Esophagus muscularis mucosa (tissue), 4 donors: Measurements from ENCODE around the gene BID. TPM values are rescaled to one million over a fixed set of nuclear protein-coding genes. Genes with fewer than 3 reads are reported as not detected.

ENCODE experiments used
- DNase-seq: peaks from one replicate; pipeline ENCODE4 v3.0.0-alpha.2; 2017; ENCODE audit errors: extremely low spot score
- H3K27ac ChIP-seq, 4 donors: fragments of 200-600 bp; sonication (generic); replicated peaks in 1 of 4; 1 replicate in 3 of 4; 2 replicates in 1 of 4; pipeline ENCODE4 v1.5.1; 2016 to 2019; ENCODE audit warnings: mild to moderate bottlenecking in 1 of 4
- H3K27me3 ChIP-seq, 4 donors: fragments of 200-600 bp; sonication (generic); one replicate each; pipeline versions ENCODE4 v1.5.1 to v1.6.0; 2016 to 2019
- H3K36me3 ChIP-seq, 4 donors: fragments of 200-600 bp; sonication (generic); one replicate each; pipeline ENCODE4 v1.5.1; 2016 to 2019
- H3K4me1 ChIP-seq, 4 donors: fragments of 200-600 bp; sonication (generic); one replicate each; pipeline ENCODE4 v1.5.1; 2016 to 2019
- H3K4me3 ChIP-seq, 4 donors: fragments of 200-600 bp; sonication (generic); 1 replicate in 2 of 4; 2 replicates in 2 of 4; pipeline ENCODE4 v1.5.1; 2016 to 2019; ENCODE audit warnings: mild to moderate bottlenecking in 4 of 4, moderate library complexity in 1 of 4
- H3K9me3 ChIP-seq, 4 donors: fragments of 200-600 bp; sonication (generic); 1 replicate in 3 of 4; 2 replicates in 1 of 4; pipeline ENCODE4 v1.5.1; 2016 to 2019
- EP300 ChIP-seq: sonication (generic); formaldehyde crosslinking; IDR thresholded peaks from one replicate; pipeline ENCODE4 v1.6.1; 2017; ENCODE audit warnings: antibody characterized with exemption
- POLR2A ChIP-seq: fragments of 450-650 bp; IDR thresholded peaks from one replicate; pipeline ENCODE4 v1.6.1; 2017; ENCODE audit warnings: antibody characterized with exemption, moderate library complexity, mild to moderate bottlenecking, low read depth
- POLR2AphosphoS5 ChIP-seq, 2 donors: sonication (generic); formaldehyde crosslinking; IDR thresholded peaks; one replicate each; pipeline ENCODE4 v1.6.1; 2017; ENCODE audit warnings: antibody characterized with exemption in 2 of 2
- WGBS: methylation state at CpG from one replicate; pipeline ENCODE4 v1.1.5; 2018; 5-methylcytosine and 5-hydroxymethylcytosine counted together
- intact Hi-C: fragments of 100-400 bp; cut with DNase I; formaldehyde crosslinking; loops from one replicate; pipeline ENCODE4 v1.15.1; 2023
- total RNA-seq, 4 donors: library from RNA; depleted of rRNA; stranded (reverse); fragments of >200 nt; gene quantifications; one replicate each; pipeline versions ENCODE4 v1.1.0 to v1.2.1, GENCODE V29; 2016
- TF ChIP-seq, protein P1 (sequence below), 3 experiments: fragments of 200-600 bp in 2 of 3; fragments of 450-650 bp in 1 of 3; sonication (generic) in 2 of 3; IDR thresholded peaks; one replicate each; pipeline ENCODE4 v1.5.1; 2017 to 2019; ENCODE audit warnings: antibody characterized with exemption in 3 of 3, mild to moderate bottlenecking in 2 of 3, moderate library complexity in 1 of 3

BID gene
- total RNA-seq, 4 donors from 2014 or later = 12.9 to 48.3 (median 26.3) TPM

DNA sequence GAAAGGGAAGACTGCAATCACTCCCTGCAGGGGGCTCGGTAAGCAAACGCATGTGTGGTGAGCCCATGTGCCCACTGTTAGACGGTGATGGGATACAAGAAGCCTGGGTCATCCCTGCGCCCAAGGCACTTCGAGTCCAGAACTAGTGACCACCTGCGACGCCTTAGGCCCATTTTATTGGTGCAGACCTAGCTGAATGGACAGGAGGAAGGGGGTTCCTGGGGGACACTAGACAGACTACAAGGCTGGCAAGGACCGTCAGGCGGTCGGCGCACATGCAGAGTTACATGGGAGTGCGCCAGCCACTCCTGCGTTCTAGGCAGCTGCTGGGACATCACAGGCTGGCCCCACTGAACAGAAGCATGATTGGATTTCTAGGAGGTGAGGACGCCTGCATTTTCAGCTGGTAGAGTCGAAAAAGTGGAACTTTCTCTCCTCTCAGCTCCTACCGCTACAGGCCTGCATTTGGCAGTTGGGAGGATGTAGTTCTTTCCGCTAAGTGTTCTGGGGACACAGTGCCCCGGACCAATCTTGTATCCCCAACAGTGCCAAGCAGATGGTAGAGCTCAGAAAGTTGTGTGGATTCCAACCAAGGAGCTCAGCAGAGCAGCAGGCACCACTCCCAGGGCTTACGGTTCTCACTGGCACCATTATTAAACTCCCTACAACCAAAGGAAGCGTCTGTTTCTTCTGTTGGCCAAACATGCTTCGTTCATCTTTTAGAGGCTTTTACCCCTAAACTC is 35.7 kb downstream of the BID start:
- Histone ChIP-seq H3K4me3 (no peak overlapping the region), H3K9me3 (no peaks in the 10 kb centered on the region), H3K27me3 (no peaks in the 10 kb centered on the region), H3K36me3 (peaks cover 11 to 56% (median 42%) of the 10 kb centered on the region in 4 donors), H3K27ac (no peak overlapping the region), H3K4me1 (peaks cover 0 to 14% (median 3%) of the 10 kb centered on the region in 4 donors)
- intact Hi-C loops = loop anchor here (5.0 kb wide), 1 partner anchor 176 kb away; the partner anchor contains the start of gene SLC25A18
- TF ChIP-seq POLR2A (no peak), POLR2AphosphoS5 (IDR thresholded peaks at IDR 0.05) (no peak), EP300 (no peak)
- TF ChIP-seq, protein P1, sequence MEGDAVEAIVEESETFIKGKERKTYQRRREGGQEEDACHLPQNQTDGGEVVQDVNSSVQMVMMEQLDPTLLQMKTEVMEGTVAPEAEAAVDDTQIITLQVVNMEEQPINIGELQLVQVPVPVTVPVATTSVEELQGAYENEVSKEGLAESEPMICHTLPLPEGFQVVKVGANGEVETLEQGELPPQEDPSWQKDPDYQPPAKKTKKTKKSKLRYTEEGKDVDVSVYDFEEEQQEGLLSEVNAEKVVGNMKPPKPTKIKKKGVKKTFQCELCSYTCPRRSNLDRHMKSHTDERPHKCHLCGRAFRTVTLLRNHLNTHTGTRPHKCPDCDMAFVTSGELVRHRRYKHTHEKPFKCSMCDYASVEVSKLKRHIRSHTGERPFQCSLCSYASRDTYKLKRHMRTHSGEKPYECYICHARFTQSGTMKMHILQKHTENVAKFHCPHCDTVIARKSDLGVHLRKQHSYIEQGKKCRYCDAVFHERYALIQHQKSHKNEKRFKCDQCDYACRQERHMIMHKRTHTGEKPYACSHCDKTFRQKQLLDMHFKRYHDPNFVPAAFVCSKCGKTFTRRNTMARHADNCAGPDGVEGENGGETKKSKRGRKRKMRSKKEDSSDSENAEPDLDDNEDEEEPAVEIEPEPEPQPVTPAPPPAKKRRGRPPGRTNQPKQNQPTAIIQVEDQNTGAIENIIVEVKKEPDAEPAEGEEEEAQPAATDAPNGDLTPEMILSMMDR (IDR thresholded peaks at IDR 0.05) = no peak
- DNase-seq = no peak
- 95% methylated on average over 21 of the region's 21 CpGs for WGBS

DNA sequence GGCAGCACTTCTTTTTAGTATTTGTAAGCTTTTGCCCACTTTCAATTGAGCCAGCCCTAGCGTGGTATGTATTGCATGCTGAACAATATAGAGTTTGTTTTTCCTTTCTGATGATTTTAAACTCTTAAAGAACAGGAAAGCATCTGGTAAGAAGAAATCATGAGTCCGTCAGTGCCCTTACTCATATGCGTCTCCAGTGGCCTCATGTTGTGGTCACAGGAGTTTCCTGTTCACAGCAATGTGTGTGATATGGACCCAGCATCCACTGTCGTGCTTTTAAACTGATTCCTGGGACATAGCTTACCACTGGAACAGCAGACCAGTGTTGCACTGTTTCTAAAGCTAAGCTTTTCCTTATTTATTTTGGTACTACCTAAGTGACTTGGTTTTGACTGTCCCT is 40.1 kb downstream of the BID start:
- no peak overlapping the region for H3K4me3 ChIP-seq
- no peak for TF ChIP-seq POLR2A
- no peak for TF ChIP-seq EP300
- no peak for TF ChIP-seq POLR2AphosphoS5 (IDR thresholded peaks at IDR 0.05)
- TF ChIP-seq, protein P1 (IDR thresholded peaks at IDR 0.05) = no peak
- no peak overlapping the region for H3K27ac ChIP-seq
- H3K9me3 ChIP-seq = no peaks in the 10 kb centered on the region
- no peak for DNase-seq
- WGBS = 74% methylated on average over 4 of the region's 4 CpGs
- no peaks in the 10 kb centered on the region for H3K27me3 ChIP-seq
- peaks cover 25 to 92% (median 78%) of the 10 kb centered on the region in 4 donors for H3K36me3 ChIP-seq
- intact Hi-C loops = no loop called here
- no peaks in the 10 kb centered on the region for H3K4me1 ChIP-seq

DNA sequence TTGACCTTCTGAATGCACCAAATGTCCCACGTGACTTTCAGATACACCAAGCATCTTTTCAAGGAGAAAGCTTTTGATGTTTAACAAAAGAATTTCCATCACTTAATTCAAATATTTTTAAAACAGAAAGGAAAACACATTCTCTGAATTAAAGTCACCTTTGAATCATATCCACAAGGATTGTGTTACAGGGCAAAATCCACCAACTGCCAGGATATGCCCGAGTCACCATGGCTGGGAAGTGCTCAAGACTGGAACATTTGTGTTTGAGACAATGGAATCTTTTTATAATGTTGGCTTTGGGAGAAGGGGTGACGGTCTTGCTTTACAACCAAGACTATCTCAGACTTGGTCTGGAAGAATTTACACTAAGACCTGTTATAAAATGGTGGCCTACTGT is 40.8 kb downstream of the BID start:
- TF ChIP-seq EP300 (no peak), POLR2AphosphoS5 (IDR thresholded peaks at IDR 0.05) (no peak), POLR2A (no peak)
- TF ChIP-seq, protein P1 (IDR thresholded peaks at IDR 0.05) = no peak
- Histone ChIP-seq H3K4me1 (no peaks in the 10 kb centered on the region), H3K27ac (no peak overlapping the region), H3K27me3 (no peaks in the 10 kb centered on the region), H3K4me3 (no peak overlapping the region), H3K36me3 (peaks cover 25 to 89% (median 79%) of the 10 kb centered on the region in 4 donors), H3K9me3 (no peaks in the 10 kb centered on the region)
- no peak for DNase-seq
- intact Hi-C loops = no loop called here
- WGBS = 72% methylated on average over 3 of the region's 3 CpGs

GRCh38 chr22:17732251-17732854 is 41.9 kb downstream of the BID start:
- Histone ChIP-seq H3K9me3 (no peaks in the 10 kb centered on the region), H3K27ac (no peak overlapping the region), H3K27me3 (no peaks in the 10 kb centered on the region), H3K4me3 (no peak overlapping the region), H3K36me3 (peaks cover 33 to 89% (median 81%) of the 10 kb centered on the region in 4 donors), H3K4me1 (peaks cover 6 to 10% (median 10%) of the 10 kb centered on the region in 4 donors)
- no peak for DNase-seq
- WGBS = 90% methylated on average over 2 of the region's 2 CpGs
- TF ChIP-seq POLR2A (no peak), POLR2AphosphoS5 (IDR thresholded peaks at IDR 0.05) (no peak), EP300 (no peak)
- TF ChIP-seq, protein P1 (IDR thresholded peaks at IDR 0.05) = no peak
- intact Hi-C loops = no loop called here
